Measurements from ENCODE around the gene IFNAR1. TPM values are rescaled to one million over a fixed set of nuclear protein-coding genes. Genes with fewer than 3 reads are reported as not detected.

IFNAR1 gene
- total and polyA plus RNA-seq, 2 donors from 2014 or later, result 15.9 to 60.9 TPM

DNA sequence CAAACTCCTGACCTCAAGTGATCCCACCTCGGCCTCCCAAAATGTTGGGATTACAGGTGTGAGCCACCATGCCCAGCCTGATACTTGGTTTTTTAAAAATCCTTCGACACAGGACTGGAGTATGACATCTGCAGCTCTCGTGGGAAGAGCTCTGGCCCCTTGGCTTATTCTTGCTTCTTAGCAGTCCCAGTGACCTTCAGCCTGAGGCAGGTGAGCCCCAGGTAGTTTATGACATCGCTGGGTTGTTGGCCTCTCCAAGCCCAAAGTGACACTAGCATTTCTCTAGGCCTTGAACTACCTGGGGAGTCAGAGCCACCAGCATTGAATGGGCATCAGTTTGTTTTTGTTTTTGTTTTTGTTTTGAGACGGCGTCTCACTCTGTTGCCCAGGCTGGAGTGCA lies 62.5 kb downstream of the IFNAR1 start:
- FAIRE-seq, result no peak
- TF ChIP-seq, protein P1, sequence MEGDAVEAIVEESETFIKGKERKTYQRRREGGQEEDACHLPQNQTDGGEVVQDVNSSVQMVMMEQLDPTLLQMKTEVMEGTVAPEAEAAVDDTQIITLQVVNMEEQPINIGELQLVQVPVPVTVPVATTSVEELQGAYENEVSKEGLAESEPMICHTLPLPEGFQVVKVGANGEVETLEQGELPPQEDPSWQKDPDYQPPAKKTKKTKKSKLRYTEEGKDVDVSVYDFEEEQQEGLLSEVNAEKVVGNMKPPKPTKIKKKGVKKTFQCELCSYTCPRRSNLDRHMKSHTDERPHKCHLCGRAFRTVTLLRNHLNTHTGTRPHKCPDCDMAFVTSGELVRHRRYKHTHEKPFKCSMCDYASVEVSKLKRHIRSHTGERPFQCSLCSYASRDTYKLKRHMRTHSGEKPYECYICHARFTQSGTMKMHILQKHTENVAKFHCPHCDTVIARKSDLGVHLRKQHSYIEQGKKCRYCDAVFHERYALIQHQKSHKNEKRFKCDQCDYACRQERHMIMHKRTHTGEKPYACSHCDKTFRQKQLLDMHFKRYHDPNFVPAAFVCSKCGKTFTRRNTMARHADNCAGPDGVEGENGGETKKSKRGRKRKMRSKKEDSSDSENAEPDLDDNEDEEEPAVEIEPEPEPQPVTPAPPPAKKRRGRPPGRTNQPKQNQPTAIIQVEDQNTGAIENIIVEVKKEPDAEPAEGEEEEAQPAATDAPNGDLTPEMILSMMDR (IDR thresholded peaks at IDR 0.05; ENCODE audit: borderline replicate concordance, extremely low read depth, insufficient read depth), result no peak
- no peak overlapping the region for H3K27ac ChIP-seq (ENCODE audit: low read depth in 2 of 2, low read length in 2 of 2)
- H3K27me3 ChIP-seq (ENCODE audit: control insufficient read depth, insufficient read depth, low read length), result no peaks in the 10 kb centered on the region
- H3K36me3 ChIP-seq (ENCODE audit: control insufficient read depth in 2 of 3, insufficient read depth in 3 of 3, low read length in 3 of 3), result no peaks in the 10 kb centered on the region
- H3K4me1 ChIP-seq (ENCODE audit: control insufficient read depth in 2 of 3, insufficient read depth in 2 of 3, low read depth in 1 of 3, low read length in 3 of 3), result peaks cover 0 to 9% (median 0%) of the 10 kb centered on the region in 3 donors
- H3K9me3 ChIP-seq (ENCODE audit: control insufficient read depth in 2 of 3, insufficient read depth in 1 of 3, low read length in 3 of 3), result no peaks in the 10 kb centered on the region
- H3K9ac ChIP-seq (ENCODE audit: low read length in 3 of 3), result no peak overlapping the region
- no peak overlapping the region for H3K4me3 ChIP-seq (ENCODE audit: low read length in 3 of 3)
- peak in 1 of 5 donors; percentile 32 for DNase-seq
- intact Hi-C loops (cut with DNase I), result no loop called here

DNA sequence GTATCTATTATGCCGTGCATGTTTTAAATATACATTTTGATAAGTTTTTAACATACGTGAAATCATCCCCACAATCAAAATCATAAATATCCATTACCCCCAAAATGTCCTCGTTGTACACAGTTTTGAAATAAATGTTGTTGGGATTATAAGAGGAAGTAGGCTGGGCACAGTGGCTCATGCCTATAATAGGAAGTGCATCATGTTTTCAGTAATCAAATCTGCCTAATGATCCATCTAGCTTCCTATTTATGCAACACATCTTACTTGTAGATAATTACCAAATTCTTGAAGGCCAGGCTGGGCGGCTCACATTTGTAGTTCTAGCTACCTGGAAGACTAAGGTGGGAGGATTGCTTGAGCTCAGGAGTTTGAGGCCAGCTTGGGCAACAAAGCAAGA lies 63.4 kb downstream of the IFNAR1 start:
- no peak overlapping the region for H3K9ac ChIP-seq (ENCODE audit: low read length in 3 of 3)
- intact Hi-C loops (cut with DNase I), result no loop called here
- no peak overlapping the region for H3K27ac ChIP-seq (ENCODE audit: low read depth in 2 of 2, low read length in 2 of 2)
- no peak overlapping the region for H3K4me3 ChIP-seq (ENCODE audit: low read length in 3 of 3)
- no peaks in the 10 kb centered on the region for H3K9me3 ChIP-seq (ENCODE audit: control insufficient read depth in 2 of 3, insufficient read depth in 1 of 3, low read length in 3 of 3)
- peaks cover 0 to 3% (median 0%) of the 10 kb centered on the region in 3 donors for H3K4me1 ChIP-seq (ENCODE audit: control insufficient read depth in 2 of 3, insufficient read depth in 2 of 3, low read depth in 1 of 3, low read length in 3 of 3)
- TF ChIP-seq, protein P1 (IDR thresholded peaks at IDR 0.05; ENCODE audit: borderline replicate concordance, extremely low read depth, insufficient read depth), result no peak
- no peaks in the 10 kb centered on the region for H3K27me3 ChIP-seq (ENCODE audit: control insufficient read depth, insufficient read depth, low read length)
- no peaks in the 10 kb centered on the region for H3K36me3 ChIP-seq (ENCODE audit: control insufficient read depth in 2 of 3, insufficient read depth in 3 of 3, low read length in 3 of 3)
- peak in 1 of 5 donors; percentile 15 for DNase-seq
- no peak for FAIRE-seq

DNA sequence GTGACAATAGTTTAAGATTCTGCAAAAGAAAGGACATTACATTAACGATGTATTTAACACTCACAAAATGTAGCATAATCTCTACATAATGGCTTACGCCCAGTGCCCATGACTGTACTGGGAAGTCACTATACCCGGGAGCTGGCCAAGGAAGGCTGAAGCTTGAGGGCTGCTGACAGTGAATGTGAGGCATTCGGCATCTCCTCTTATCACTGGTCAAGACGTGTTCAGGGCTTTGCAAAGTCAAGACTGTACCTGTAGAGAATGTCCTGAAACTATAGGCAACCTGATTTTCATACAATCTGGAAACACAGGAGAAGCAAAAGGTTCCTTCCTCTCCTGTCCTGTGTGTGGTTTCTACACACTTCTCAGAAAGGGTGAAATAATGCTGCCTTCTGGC lies 65.7 kb downstream of the IFNAR1 start:
- intact Hi-C loops (cut with DNase I), result no loop called here
- Histone ChIP-seq H3K9me3 (ENCODE audit: control insufficient read depth in 2 of 3, insufficient read depth in 1 of 3, low read length in 3 of 3) (no peaks in the 10 kb centered on the region), H3K4me1 (ENCODE audit: control insufficient read depth in 2 of 3, insufficient read depth in 2 of 3, low read depth in 1 of 3, low read length in 3 of 3) (no peaks in the 10 kb centered on the region), H3K27me3 (ENCODE audit: control insufficient read depth, insufficient read depth, low read length) (no peaks in the 10 kb centered on the region), H3K4me3 (ENCODE audit: low read length in 3 of 3) (no peak overlapping the region), H3K9ac (ENCODE audit: low read length in 3 of 3) (no peak overlapping the region), H3K36me3 (ENCODE audit: control insufficient read depth in 2 of 3, insufficient read depth in 3 of 3, low read length in 3 of 3) (no peaks in the 10 kb centered on the region), H3K27ac (ENCODE audit: low read depth in 2 of 2, low read length in 2 of 2) (no peak overlapping the region)
- no peak for DNase-seq
- TF ChIP-seq, protein P1 (IDR thresholded peaks at IDR 0.05; ENCODE audit: borderline replicate concordance, extremely low read depth, insufficient read depth), result no peak
- no peak for FAIRE-seq

DNA sequence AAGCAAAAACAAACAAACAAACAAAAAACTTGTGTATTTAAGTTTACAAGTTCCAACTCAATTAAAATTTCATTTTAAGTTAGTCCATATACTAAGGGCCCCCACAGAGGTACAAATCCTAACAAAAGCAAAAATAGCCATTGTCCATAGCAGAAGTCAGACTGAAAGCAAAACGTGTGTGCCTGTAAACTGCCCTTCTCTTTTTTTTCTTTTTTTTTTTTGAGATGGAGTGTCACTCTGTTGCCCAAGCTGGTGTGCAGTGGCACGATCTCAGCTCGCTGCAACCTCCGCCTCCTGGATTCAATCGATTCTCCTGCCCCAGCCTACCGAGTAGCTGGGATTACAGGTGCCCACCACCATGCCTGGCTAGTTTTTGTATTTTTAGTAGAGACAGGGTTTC lies 66.9 kb downstream of the IFNAR1 start:
- Histone ChIP-seq H3K9me3 (ENCODE audit: control insufficient read depth in 2 of 3, insufficient read depth in 1 of 3, low read length in 3 of 3) (no peaks in the 10 kb centered on the region), H3K4me3 (ENCODE audit: low read length in 3 of 3) (no peak overlapping the region), H3K36me3 (ENCODE audit: control insufficient read depth in 2 of 3, insufficient read depth in 3 of 3, low read length in 3 of 3) (no peaks in the 10 kb centered on the region), H3K27ac (ENCODE audit: low read depth in 2 of 2, low read length in 2 of 2) (no peak overlapping the region), H3K4me1 (ENCODE audit: control insufficient read depth in 2 of 3, insufficient read depth in 2 of 3, low read depth in 1 of 3, low read length in 3 of 3) (no peaks in the 10 kb centered on the region), H3K9ac (ENCODE audit: low read length in 3 of 3) (no peak overlapping the region), H3K27me3 (ENCODE audit: control insufficient read depth, insufficient read depth, low read length) (no peaks in the 10 kb centered on the region)
- intact Hi-C loops (cut with DNase I), result no loop called here
- FAIRE-seq (no peak), DNase-seq (peak in 1 of 5 donors; percentile 12)
- TF ChIP-seq, protein P1 (IDR thresholded peaks at IDR 0.05; ENCODE audit: borderline replicate concordance, extremely low read depth, insufficient read depth), result no peak
